NB4 (cell line): ENCODE results near the gene M1AP.

ENCODE experiments used
- MYC ChIP-seq: IDR thresholded peaks from 2 replicates; pipeline ENCODE4 v1.6.1; 2011; ENCODE audit warnings: low read depth, low read length
- POLR2A ChIP-seq: IDR thresholded peaks from 2 replicates; pipeline ENCODE4 v1.6.1; 2011; ENCODE audit warnings: mild to moderate bottlenecking; ENCODE audit not compliant: insufficient read length; ENCODE audit errors: extremely low read depth
- TF ChIP-seq, protein P1 (sequence below): IDR thresholded peaks from one replicate; pipeline ENCODE4 v1.5.1; 2012; ENCODE audit warnings: low read depth, low read length
- TF ChIP-seq, protein P2 (sequence below): IDR thresholded peaks from 2 replicates; pipeline ENCODE4 v1.6.1; 2011; ENCODE audit warnings: low read depth, low read length

DNA sequence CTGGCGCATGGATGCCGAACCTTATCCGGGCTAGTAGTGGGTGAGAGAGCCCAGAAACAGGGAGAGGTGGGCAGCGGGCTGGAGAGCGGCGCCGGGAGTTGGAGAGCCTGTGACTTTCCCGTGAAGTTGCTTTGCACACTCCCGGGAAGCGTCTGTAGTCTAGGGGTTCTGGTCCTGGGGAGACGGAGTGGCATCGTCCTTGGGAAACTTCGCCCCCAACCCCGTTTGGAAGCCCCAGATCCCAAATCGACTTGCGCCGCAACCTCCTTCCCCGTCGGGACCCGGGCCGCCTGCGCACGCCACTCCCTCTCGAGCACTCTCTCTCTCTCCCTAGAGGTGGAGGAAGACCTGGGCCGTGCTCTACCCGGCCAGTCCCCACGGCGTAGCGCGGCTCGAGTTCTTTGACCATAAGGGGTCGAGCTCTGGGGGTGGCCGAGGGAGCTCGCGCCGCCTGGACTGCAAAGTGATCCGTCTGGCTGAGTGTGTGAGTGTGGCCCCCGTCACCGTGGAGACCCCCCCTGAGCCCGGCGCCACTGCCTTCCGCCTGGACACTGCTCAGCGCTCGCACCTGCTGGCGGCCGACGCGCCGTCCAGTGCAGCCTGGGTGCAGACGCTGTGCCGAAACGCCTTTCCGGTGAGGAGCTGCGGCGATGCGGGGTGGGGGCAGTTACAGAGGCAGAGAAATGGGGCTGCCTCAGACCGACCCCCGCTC, 93.2 kb downstream of the M1AP start:
- TF ChIP-seq, protein P1, sequence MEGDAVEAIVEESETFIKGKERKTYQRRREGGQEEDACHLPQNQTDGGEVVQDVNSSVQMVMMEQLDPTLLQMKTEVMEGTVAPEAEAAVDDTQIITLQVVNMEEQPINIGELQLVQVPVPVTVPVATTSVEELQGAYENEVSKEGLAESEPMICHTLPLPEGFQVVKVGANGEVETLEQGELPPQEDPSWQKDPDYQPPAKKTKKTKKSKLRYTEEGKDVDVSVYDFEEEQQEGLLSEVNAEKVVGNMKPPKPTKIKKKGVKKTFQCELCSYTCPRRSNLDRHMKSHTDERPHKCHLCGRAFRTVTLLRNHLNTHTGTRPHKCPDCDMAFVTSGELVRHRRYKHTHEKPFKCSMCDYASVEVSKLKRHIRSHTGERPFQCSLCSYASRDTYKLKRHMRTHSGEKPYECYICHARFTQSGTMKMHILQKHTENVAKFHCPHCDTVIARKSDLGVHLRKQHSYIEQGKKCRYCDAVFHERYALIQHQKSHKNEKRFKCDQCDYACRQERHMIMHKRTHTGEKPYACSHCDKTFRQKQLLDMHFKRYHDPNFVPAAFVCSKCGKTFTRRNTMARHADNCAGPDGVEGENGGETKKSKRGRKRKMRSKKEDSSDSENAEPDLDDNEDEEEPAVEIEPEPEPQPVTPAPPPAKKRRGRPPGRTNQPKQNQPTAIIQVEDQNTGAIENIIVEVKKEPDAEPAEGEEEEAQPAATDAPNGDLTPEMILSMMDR = no peak
- peak; percentile 26 for TF ChIP-seq POLR2A
- no peak for TF ChIP-seq MYC
- TF ChIP-seq, protein P2, sequence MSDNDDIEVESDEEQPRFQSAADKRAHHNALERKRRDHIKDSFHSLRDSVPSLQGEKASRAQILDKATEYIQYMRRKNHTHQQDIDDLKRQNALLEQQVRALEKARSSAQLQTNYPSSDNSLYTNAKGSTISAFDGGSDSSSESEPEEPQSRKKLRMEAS = no peak
